ENCODE results near the gene DYNC1H1. TPM values are rescaled to one million over a fixed set of nuclear protein-coding genes. Genes with fewer than 3 reads are reported as not detected.

Gene DYNC1H1
- total and polyA plus RNA-seq, 2 of the 13 experiments (the other 11 are each of a cell fraction or from before 2014, with no cell fraction given), result 74.4 to 239 TPM

DNA sequence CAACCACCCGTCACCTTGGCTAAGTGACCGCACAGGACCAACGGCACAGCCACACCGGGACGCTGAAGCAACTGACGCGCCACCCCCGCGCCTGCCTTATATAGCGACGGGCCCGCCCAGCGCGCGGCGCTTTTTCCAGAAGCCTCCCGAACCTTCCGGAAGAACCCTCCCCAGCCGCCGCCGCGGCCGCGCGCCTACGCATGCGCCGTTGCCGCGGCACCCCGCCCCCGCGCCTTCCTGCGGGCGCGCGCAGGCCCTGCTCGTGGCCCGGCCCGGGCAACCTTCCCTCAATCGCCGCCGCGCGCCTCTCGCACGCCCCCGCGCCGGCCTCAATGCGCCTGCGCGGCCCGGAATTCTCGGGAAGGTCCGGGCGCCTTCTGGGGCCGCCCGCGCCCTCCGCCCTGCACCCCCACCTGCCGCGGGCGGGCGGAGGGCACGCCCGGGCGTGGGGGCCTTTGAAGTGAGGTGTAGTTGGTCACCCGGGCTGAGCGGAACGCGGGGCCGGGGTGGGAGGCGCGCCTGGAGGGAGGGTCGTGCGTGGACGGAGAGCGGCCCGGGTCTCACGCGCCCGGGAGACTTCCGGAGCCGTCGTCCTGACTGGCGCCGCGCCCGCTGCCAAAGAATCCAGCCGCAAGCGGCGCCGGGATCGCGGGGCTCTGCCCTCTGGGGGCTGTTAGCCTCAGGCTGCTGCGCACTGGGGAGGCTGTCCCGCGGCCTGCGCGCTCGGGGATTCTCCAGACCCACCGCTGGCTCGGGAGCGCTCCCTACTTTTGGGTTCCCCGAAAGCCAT, 122.8 kb downstream of the DYNC1H1 start, which contains the start of gene HSP90AA1 (continued):
- TF ChIP-seq, protein P1, sequence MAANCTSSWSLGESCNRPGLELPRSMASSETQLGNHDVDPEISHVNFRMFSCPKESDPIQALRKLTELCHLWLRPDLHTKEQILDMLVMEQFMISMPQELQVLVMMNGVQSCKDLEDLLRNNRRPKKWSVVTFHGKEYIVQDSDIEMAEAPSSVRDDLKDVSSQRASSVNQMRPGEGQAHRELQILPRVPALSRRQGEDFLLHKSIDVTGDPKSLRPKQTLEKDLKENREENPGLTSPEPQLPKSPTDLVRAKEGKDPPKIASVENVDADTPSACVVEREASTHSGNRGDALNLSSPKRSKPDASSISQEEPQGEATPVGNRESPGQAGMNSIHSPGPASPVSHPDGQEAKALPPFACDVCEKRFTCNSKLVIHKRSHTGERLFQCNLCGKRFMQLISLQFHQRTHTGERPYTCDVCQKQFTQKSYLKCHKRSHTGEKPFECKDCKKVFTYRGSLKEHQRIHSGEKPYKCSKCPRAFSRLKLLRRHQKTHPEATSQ (CRISPR knock-in tag; IDR thresholded peaks at IDR 0.05; ENCODE audit: borderline replicate concordance), result peak; percentile 72; the same call in 1 of the 2 replicates
- TF ChIP-seq MEIS2 (CRISPR knock-in tag; IDR thresholded peaks at IDR 0.05) (peak; percentile 49; the same call in 1 of the 2 replicates), ZNF383 (CRISPR knock-in tag; IDR thresholded peaks at IDR 0.05; ENCODE audit: borderline replicate concordance) (no peak), KAT8 (CRISPR knock-in tag; IDR thresholded peaks at IDR 0.05) (peak; percentile 84), SOX13 (IDR thresholded peaks at IDR 0.05) (no peak), SOX13 (CRISPR knock-in tag; conservative IDR thresholded peaks at IDR 0.05 in 1 of 2, IDR thresholded peaks at IDR 0.05 in 1 of 2) (no peak), ZNF510 (CRISPR knock-in tag; IDR thresholded peaks at IDR 0.05; ENCODE audit: low read depth) (0 out of 2 replicates have a peak, but pooled peaks have one; percentile 50), ASH2L (IDR thresholded peaks at IDR 0.05; ENCODE audit: insufficient read length, low read depth, low read length) (peak; percentile 81), TMF1 (CRISPR knock-in tag; IDR thresholded peaks at IDR 0.05; ENCODE audit: low read depth) (peak; percentile 39; the same call in 1 of the 2 replicates), SALL2 (CRISPR knock-in tag; IDR thresholded peaks at IDR 0.05) (peak; percentile 73; the same call in 1 of the 2 replicates), BRD4 (CRISPR knock-in tag; IDR thresholded peaks at IDR 0.05) (peak; percentile 45; the same call in 1 of the 2 replicates), SAFB2 (CRISPR knock-in tag; IDR thresholded peaks at IDR 0.05; ENCODE audit: borderline replicate concordance, low read depth) (peak; percentile 29; the same call in 1 of the 2 replicates), ZNF850 (CRISPR knock-in tag; conservative IDR thresholded peaks at IDR 0.05) (no peak), DNMT1 (CRISPR knock-in tag; IDR thresholded peaks at IDR 0.05) (no peak), MTF1 (CRISPR knock-in tag; IDR thresholded peaks at IDR 0.05) (no peak), GABPB1 (CRISPR knock-in tag; IDR thresholded peaks at IDR 0.05) (peak; percentile 86), KMT2A (CRISPR knock-in tag; IDR thresholded peaks at IDR 0.05) (peak; percentile 79; the same call in 1 of the 2 replicates), CENPX (CRISPR knock-in tag; IDR thresholded peaks at IDR 0.05) (no peak)
- TF ChIP-seq, protein P2, sequence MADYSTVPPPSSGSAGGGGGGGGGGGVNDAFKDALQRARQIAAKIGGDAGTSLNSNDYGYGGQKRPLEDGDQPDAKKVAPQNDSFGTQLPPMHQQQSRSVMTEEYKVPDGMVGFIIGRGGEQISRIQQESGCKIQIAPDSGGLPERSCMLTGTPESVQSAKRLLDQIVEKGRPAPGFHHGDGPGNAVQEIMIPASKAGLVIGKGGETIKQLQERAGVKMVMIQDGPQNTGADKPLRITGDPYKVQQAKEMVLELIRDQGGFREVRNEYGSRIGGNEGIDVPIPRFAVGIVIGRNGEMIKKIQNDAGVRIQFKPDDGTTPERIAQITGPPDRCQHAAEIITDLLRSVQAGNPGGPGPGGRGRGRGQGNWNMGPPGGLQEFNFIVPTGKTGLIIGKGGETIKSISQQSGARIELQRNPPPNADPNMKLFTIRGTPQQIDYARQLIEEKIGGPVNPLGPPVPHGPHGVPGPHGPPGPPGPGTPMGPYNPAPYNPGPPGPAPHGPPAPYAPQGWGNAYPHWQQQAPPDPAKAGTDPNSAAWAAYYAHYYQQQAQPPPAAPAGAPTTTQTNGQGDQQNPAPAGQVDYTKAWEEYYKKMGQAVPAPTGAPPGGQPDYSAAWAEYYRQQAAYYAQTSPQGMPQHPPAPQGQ (CRISPR knock-in tag; IDR thresholded peaks at IDR 0.05; ENCODE audit: borderline replicate concordance), result no peak
- TF ChIP-seq, protein P3, sequence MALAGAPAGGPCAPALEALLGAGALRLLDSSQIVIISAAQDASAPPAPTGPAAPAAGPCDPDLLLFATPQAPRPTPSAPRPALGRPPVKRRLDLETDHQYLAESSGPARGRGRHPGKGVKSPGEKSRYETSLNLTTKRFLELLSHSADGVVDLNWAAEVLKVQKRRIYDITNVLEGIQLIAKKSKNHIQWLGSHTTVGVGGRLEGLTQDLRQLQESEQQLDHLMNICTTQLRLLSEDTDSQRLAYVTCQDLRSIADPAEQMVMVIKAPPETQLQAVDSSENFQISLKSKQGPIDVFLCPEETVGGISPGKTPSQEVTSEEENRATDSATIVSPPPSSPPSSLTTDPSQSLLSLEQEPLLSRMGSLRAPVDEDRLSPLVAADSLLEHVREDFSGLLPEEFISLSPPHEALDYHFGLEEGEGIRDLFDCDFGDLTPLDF (CRISPR knock-in tag; IDR thresholded peaks at IDR 0.05), result peak; percentile 8; the same call in 1 of the 2 replicates
- TF ChIP-seq, protein P4, sequence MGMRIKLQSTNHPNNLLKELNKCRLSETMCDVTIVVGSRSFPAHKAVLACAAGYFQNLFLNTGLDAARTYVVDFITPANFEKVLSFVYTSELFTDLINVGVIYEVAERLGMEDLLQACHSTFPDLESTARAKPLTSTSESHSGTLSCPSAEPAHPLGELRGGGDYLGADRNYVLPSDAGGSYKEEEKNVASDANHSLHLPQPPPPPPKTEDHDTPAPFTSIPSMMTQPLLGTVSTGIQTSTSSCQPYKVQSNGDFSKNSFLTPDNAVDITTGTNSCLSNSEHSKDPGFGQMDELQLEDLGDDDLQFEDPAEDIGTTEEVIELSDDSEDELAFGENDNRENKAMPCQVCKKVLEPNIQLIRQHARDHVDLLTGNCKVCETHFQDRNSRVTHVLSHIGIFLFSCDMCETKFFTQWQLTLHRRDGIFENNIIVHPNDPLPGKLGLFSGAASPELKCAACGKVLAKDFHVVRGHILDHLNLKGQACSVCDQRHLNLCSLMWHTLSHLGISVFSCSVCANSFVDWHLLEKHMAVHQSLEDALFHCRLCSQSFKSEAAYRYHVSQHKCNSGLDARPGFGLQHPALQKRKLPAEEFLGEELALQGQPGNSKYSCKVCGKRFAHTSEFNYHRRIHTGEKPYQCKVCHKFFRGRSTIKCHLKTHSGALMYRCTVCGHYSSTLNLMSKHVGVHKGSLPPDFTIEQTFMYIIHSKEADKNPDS (CRISPR knock-in tag; IDR thresholded peaks at IDR 0.05), result no peak
